ENCODE results near the gene CRYBG3.

- no peak for TF ChIP-seq CTCF (tag by site-specific recombination; IDR thresholded peaks at IDR 0.05)
- TF ChIP-seq KLF8 (tag by site-specific recombination; IDR thresholded peaks at IDR 0.05), result no peak
- TF ChIP-seq YY1 (tag by site-specific recombination; IDR thresholded peaks at IDR 0.05), result no peak
- TF ChIP-seq ZBTB7A (tag by site-specific recombination; IDR thresholded peaks at IDR 0.05; ENCODE audit: low read depth), result no peak
Measured at GRCh38 chr3:97935842-97936241, 114.0 kb downstream of the CRYBG3 start.
